ENCODE data around the gene TSEN34.

The TSEN34 gene

DNA sequence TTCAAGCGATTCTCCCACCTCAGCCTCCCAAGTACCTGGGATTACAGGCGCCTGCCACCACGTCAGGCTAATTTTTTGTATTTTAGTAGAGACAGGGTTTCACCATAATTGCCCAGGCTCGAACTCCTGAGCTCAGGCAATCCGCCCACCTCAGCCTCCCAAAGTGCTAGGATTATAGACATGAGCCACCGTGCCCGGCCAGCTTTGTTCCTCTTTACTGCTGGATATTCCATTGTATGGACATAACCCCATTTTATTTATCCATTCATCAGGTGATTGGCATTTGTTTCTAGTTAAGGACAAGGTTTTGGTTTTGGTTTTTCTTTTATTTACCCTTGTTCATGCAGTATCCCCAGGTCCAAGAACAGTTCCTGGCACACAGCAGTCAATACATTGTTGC is 5.4 kb downstream of the TSEN34 start:
- in situ Hi-C loops (cut with HindIII; ENCODE audit: low sequenced_read_pairs): no loop called here

DNA sequence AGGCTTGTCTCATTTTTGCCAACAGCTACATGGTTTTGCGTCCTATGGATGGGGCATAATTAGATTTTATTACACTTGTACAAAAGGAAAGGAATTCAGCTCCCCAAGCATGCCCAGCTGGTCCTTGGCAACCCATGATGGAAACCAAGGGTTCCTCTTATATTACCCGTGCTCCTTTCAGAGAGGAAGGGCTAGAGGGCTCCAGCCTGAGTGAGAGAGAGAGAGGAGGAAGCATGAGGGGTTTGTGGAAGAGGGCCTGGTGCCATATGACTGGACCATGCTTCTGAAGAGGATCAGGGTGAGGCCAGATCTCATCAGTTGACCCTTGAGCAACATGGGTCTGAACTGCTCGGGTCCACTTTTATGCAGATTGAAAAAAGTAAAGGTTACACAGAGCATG is 6.0 kb downstream of the TSEN34 start:
- in situ Hi-C loops (cut with HindIII; ENCODE audit: low sequenced_read_pairs): no loop called here
- TF ChIP-seq, protein P1, sequence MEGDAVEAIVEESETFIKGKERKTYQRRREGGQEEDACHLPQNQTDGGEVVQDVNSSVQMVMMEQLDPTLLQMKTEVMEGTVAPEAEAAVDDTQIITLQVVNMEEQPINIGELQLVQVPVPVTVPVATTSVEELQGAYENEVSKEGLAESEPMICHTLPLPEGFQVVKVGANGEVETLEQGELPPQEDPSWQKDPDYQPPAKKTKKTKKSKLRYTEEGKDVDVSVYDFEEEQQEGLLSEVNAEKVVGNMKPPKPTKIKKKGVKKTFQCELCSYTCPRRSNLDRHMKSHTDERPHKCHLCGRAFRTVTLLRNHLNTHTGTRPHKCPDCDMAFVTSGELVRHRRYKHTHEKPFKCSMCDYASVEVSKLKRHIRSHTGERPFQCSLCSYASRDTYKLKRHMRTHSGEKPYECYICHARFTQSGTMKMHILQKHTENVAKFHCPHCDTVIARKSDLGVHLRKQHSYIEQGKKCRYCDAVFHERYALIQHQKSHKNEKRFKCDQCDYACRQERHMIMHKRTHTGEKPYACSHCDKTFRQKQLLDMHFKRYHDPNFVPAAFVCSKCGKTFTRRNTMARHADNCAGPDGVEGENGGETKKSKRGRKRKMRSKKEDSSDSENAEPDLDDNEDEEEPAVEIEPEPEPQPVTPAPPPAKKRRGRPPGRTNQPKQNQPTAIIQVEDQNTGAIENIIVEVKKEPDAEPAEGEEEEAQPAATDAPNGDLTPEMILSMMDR (IDR thresholded peaks at IDR 0.05; ENCODE audit: low read depth, low read length, missing control alignments): no peak

More for the DNA sequence above, 5.4 kb downstream of the TSEN34 start:
- TF ChIP-seq, protein P1 (IDR thresholded peaks at IDR 0.05; ENCODE audit: low read depth, low read length, missing control alignments): no peak
- DNase-seq (ENCODE audit: low read depth): no peak
- no peak overlapping the region for H3K4me3 ChIP-seq (ENCODE audit: low read depth, low read length)

DNA sequence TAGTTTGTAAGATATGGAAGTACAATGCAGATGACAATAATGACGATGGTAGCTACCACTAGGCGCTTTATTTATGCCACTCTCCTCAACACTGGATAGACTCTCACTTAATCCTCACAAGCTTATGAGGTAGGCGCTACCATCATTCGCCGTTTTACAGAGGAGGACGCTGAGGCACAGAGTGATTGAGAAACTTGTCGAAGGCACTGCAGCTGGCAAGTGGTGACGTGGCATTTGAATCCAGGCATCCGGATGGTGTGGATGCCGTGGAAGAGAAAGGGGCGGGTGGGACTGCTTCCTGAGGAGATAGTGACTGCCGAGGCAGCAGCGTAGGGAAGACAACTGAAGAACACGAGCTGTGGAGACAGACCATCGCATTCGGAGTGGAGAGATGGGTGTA is 8.3 kb downstream of the TSEN34 start:
- in situ Hi-C loops (cut with HindIII; ENCODE audit: low sequenced_read_pairs): no loop called here
- no peak for DNase-seq (ENCODE audit: low read depth)
- no peak overlapping the region for H3K4me3 ChIP-seq (ENCODE audit: low read depth, low read length)
- TF ChIP-seq, protein P1 (IDR thresholded peaks at IDR 0.05; ENCODE audit: low read depth, low read length, missing control alignments): no peak

More for the DNA sequence above, 6.0 kb downstream of the TSEN34 start:
- no peak overlapping the region for H3K4me3 ChIP-seq (ENCODE audit: low read depth, low read length)
- no peak for DNase-seq (ENCODE audit: low read depth)

DNA sequence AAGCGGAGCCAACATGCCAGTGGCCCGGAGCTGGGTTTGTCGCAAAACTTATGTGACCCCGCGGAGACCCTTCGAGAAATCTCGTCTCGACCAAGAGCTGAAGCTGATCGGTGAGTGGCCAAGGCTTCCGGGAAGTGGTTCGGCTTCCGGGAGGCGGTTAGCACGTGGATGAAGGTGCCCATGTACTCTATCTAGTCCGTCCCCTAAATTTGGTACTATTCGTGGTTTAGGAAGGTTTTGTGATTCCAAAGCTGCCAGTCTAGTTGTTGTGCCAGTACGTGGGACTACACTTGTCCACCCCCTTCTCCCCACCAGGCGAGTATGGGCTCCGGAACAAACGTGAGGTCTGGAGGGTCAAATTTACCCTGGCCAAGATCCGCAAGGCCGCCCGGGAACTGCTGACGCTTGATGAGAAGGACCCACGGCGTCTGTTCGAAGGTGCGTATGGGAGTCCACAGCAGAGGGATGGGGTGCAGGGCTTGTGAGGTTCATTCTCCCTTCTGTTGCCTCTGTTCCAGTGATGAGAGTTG is 10.1 kb downstream of the TSEN34 start:
- peak overlapping the region; percentile 83 for H3K4me3 ChIP-seq (ENCODE audit: low read depth, low read length)
- no peak for DNase-seq (ENCODE audit: low read depth)
- TF ChIP-seq, protein P1 (IDR thresholded peaks at IDR 0.05; ENCODE audit: low read depth, low read length, missing control alignments): no peak
- in situ Hi-C loops (cut with HindIII; ENCODE audit: low sequenced_read_pairs): no loop called here

DNA sequence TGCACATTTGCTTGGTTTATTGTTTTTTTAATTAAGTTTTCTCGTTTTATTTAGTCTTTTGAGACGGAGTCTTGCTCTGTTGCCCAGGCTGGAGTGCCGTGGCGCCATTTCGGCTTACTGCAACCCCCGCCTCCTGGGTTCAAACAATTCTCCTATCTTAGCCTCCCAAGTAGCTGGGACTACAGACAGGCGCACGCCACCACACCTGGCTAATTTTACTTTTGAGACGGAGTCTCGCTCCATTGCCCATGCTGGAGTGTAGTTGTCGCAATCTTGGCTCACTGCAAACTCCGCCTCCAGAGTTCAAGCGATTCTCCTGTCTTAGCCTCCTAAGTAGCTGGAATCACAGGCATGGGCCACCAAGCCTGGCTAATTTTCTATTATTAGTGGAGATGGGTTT is 10.9 kb downstream of the TSEN34 start:
- H3K4me3 ChIP-seq (ENCODE audit: low read depth, low read length): peak overlapping the region; percentile 83
- in situ Hi-C loops (cut with HindIII; ENCODE audit: low sequenced_read_pairs): no loop called here
- TF ChIP-seq, protein P1 (IDR thresholded peaks at IDR 0.05; ENCODE audit: low read depth, low read length, missing control alignments): no peak
- DNase-seq (ENCODE audit: low read depth): no peak

DNA sequence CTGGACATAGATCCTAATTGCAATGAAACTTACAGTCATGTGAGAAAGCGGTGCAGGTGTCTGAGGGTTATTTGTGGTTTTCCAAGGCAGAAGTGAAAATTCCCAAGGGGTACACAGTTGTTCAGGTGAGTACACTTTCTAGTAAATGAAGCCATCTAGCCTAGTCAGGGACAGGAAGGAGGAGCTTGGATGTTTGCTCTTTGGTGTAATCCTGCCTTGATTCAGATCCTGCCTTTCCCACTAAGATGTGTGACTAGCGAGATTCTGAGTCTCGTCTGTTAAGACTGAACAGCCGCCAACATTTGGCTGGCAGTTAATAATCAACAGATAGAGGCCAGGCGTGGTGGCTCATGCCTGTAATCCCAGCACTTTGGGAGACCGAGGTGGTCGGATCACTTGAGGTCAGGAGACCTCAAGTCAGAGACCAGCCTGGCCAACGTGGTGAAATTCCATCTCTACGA is 12.1 kb downstream of the TSEN34 start:
- in situ Hi-C loops (cut with HindIII; ENCODE audit: low sequenced_read_pairs): no loop called here
- no peak overlapping the region for H3K4me3 ChIP-seq (ENCODE audit: low read depth, low read length)
- TF ChIP-seq, protein P1 (IDR thresholded peaks at IDR 0.05; ENCODE audit: low read depth, low read length, missing control alignments): no peak
- no peak for DNase-seq (ENCODE audit: low read depth)

Measured in astrocyte of the cerebellum (primary cell).